Uterus (tissue), 2 donors: ENCODE results near the gene CAMTA1.

Experiments
- POLR2A ChIP-seq, 2 donors: fragments of 450-650 bp; IDR thresholded peaks; one replicate each; pipeline ENCODE4 v1.6.1; 2016; ENCODE audit warnings: antibody characterized with exemption in 2 of 2, mild to moderate bottlenecking in 1 of 2, moderate library complexity in 1 of 2
- TF ChIP-seq, protein P1 (sequence below), 4 experiments: fragments of 200-600 bp in 2 of 4; fragments of 450-650 bp in 2 of 4; sonication (generic) in 2 of 4; IDR thresholded peaks; one replicate each; pipeline ENCODE4 v1.5.1; 2016 to 2019; ENCODE audit warnings: antibody characterized with exemption in 4 of 4, mild to moderate bottlenecking in 2 of 4, moderate library complexity in 1 of 4

DNA sequence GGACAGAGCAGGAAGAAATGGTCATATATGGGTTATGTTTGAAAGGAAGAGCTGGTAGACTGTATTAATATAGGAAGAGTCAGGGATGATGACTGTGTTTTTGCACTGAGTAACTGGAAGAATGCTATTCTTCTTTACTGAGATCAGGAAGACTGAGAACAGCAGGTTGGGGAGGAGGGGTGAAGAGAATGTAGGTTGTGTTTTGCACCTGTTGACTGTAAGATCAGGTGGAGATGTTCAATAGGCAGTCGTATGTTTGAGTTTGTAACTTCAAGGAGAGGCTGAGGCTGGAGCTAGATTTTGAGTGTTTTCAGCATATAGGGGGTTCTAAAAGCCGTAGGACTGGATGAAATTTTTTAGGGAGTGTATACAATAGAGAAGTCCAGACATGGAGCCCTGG lies 97.2 kb downstream of the CAMTA1 start:
- TF ChIP-seq POLR2A (IDR thresholded peaks at IDR 0.05), result no peak
- TF ChIP-seq, protein P1, sequence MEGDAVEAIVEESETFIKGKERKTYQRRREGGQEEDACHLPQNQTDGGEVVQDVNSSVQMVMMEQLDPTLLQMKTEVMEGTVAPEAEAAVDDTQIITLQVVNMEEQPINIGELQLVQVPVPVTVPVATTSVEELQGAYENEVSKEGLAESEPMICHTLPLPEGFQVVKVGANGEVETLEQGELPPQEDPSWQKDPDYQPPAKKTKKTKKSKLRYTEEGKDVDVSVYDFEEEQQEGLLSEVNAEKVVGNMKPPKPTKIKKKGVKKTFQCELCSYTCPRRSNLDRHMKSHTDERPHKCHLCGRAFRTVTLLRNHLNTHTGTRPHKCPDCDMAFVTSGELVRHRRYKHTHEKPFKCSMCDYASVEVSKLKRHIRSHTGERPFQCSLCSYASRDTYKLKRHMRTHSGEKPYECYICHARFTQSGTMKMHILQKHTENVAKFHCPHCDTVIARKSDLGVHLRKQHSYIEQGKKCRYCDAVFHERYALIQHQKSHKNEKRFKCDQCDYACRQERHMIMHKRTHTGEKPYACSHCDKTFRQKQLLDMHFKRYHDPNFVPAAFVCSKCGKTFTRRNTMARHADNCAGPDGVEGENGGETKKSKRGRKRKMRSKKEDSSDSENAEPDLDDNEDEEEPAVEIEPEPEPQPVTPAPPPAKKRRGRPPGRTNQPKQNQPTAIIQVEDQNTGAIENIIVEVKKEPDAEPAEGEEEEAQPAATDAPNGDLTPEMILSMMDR (IDR thresholded peaks at IDR 0.05), result no peak
